ENCODE data around the gene STAP1.
"Not testable (repeated sequence)": the region's sequence is repeated elsewhere in the genome, so short reads cannot be mapped to it uniquely, and the experiment has no call there.

The STAP1 gene

GRCh38 chr4:67558493-67558892 is at the start of gene STAP1:
TSS of gene STAP1 (plus strand) at chr4:67558727. CDS start at chr4:67558810, 83 bp downstream.
- H3K4me3 ChIP-seq (ENCODE audit: low read length): no peak within 1 kb of the TSS
- H3K9me3 ChIP-seq (ENCODE audit: control insufficient read depth, low read length): no peaks in the 10 kb centered on the region
- H3K4me1 ChIP-seq (ENCODE audit: control insufficient read depth, insufficient read depth, low read length): no peaks in the 10 kb centered on the region
- no peaks in the 10 kb centered on the region for H3K36me3 ChIP-seq (ENCODE audit: control insufficient read depth, insufficient read depth, low read length)
- H3K9ac ChIP-seq (ENCODE audit: low read length): no peak within 1 kb of the TSS
- H3K27me3 ChIP-seq (ENCODE audit: control insufficient read depth, insufficient read depth, low read length): no peaks in the 10 kb centered on the region

- H3K9me3 ChIP-seq (ENCODE audit: control insufficient read depth, low read length): no peaks in the 10 kb centered on the region
- no peaks in the 10 kb centered on the region for H3K4me1 ChIP-seq (ENCODE audit: control insufficient read depth, insufficient read depth, low read length)
- no peak overlapping the region for H3K4me3 ChIP-seq (ENCODE audit: low read length)
- H3K9ac ChIP-seq (ENCODE audit: low read length): no peak overlapping the region
- no peaks in the 10 kb centered on the region for H3K36me3 ChIP-seq (ENCODE audit: control insufficient read depth, insufficient read depth, low read length)
- no peaks in the 10 kb centered on the region for H3K27me3 ChIP-seq (ENCODE audit: control insufficient read depth, insufficient read depth, low read length)
Observed at GRCh38 chr4:67512501-67512900, 46.0 kb upstream of the STAP1 start.

DNA sequence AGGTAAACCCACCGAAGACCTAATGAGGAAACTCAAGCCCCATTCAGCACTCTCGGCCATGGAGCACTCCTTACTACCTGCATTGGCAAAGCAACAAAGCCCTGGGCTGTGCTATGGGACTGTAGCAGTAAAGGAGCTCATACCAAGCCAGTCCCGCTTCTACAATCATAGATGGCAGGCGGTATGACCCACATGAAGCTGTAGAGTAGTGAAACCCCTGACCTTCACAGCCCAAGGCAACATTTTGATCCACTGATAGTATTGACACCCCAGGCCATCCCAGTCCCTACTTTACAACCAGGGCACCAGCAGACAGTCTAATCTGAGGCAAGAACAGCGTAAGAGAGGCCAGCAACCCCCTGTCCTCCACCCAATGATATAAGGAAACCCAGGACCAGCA is 38.4 kb upstream of the STAP1 start:
- Histone ChIP-seq H3K4me1 (ENCODE audit: control insufficient read depth, insufficient read depth, low read length) (peaks cover 13% of the 10 kb centered on the region), H3K9me3 (ENCODE audit: control insufficient read depth, low read length) (no peaks in the 10 kb centered on the region), H3K36me3 (ENCODE audit: control insufficient read depth, insufficient read depth, low read length) (no peaks in the 10 kb centered on the region), H3K27me3 (ENCODE audit: control insufficient read depth, insufficient read depth, low read length) (no peaks in the 10 kb centered on the region), H3K4me3 (ENCODE audit: low read length) (no peak overlapping the region), H3K9ac (ENCODE audit: low read length) (no peak overlapping the region)

DNA sequence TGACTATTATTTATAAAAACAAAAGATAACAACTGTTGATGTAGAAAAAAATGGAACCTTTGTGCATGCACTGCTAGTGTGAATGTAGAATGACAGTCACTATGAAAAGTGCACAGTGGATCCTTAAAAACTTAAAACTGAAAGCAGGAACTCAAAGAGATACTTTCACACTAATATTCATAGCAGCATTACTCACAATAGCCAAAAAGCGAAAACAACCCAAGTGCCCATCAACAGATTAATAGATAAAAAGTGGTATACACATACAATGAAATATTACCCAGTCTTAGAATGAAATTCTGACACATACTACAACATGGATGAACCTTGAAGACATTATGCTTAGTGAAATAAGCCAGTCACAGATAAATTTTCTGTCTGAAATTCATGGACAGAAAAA is 37.0 kb upstream of the STAP1 start:
- Histone ChIP-seq H3K9me3 (ENCODE audit: control insufficient read depth, low read length) (no peaks in the 10 kb centered on the region), H3K4me1 (ENCODE audit: control insufficient read depth, insufficient read depth, low read length) (peaks cover 13% of the 10 kb centered on the region), H3K9ac (ENCODE audit: low read length) (no peak overlapping the region), H3K27me3 (ENCODE audit: control insufficient read depth, insufficient read depth, low read length) (no peaks in the 10 kb centered on the region), H3K4me3 (ENCODE audit: low read length) (no peak overlapping the region), H3K36me3 (ENCODE audit: control insufficient read depth, insufficient read depth, low read length) (no peaks in the 10 kb centered on the region)

DNA sequence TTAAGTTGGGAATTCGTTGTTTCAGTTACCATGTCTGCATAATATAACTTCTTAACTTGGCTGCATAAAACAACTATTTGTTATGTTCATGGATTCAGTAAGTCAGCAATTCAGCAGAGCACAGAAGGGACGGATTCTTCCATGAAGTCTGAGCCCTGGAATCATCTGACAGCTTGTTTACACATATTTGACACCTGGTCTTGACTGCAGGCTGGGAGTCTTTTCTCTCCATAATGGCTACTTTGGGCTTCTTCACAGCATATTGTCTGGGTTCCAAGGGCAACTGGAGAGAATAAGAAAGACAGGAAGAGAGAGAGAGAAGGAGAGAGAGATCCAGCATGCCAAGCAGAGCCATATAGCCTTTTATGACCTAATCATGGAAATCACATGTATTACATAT is 36.3 kb upstream of the STAP1 start:
- no peak overlapping the region for H3K9ac ChIP-seq (ENCODE audit: low read length)
- no peaks in the 10 kb centered on the region for H3K9me3 ChIP-seq (ENCODE audit: control insufficient read depth, low read length)
- no peak overlapping the region for H3K4me3 ChIP-seq (ENCODE audit: low read length)
- H3K36me3 ChIP-seq (ENCODE audit: control insufficient read depth, insufficient read depth, low read length): no peaks in the 10 kb centered on the region
- H3K4me1 ChIP-seq (ENCODE audit: control insufficient read depth, insufficient read depth, low read length): peaks cover 13% of the 10 kb centered on the region
- H3K27me3 ChIP-seq (ENCODE audit: control insufficient read depth, insufficient read depth, low read length): no peaks in the 10 kb centered on the region

- Histone ChIP-seq H3K4me3 (ENCODE audit: low read length) (no peak overlapping the region), H3K9me3 (ENCODE audit: control insufficient read depth, low read length) (no peaks in the 10 kb centered on the region), H3K27me3 (ENCODE audit: control insufficient read depth, insufficient read depth, low read length) (no peaks in the 10 kb centered on the region)
Observed at GRCh38 chr4:67522851-67523671, 35.5 kb upstream of the STAP1 start.

GRCh38 chr4:67524140-67524539 is 34.4 kb upstream of the STAP1 start:
- H3K36me3 ChIP-seq (ENCODE audit: control insufficient read depth, insufficient read depth, low read length); H3K9ac ChIP-seq (ENCODE audit: low read length); H3K9me3 ChIP-seq (ENCODE audit: control insufficient read depth, low read length); H3K27me3 ChIP-seq (ENCODE audit: control insufficient read depth, insufficient read depth, low read length); H3K4me3 ChIP-seq (ENCODE audit: low read length): not testable (repeated sequence)
- peaks cover 13% of the 10 kb centered on the region for H3K4me1 ChIP-seq (ENCODE audit: control insufficient read depth, insufficient read depth, low read length)

More at GRCh38 chr4:67522851-67523671, 35.5 kb upstream of the STAP1 start:
- no peaks in the 10 kb centered on the region for H3K36me3 ChIP-seq (ENCODE audit: control insufficient read depth, insufficient read depth, low read length)
- H3K9ac ChIP-seq (ENCODE audit: low read length): no peak overlapping the region
- H3K4me1 ChIP-seq (ENCODE audit: control insufficient read depth, insufficient read depth, low read length): peaks cover 13% of the 10 kb centered on the region

DNA sequence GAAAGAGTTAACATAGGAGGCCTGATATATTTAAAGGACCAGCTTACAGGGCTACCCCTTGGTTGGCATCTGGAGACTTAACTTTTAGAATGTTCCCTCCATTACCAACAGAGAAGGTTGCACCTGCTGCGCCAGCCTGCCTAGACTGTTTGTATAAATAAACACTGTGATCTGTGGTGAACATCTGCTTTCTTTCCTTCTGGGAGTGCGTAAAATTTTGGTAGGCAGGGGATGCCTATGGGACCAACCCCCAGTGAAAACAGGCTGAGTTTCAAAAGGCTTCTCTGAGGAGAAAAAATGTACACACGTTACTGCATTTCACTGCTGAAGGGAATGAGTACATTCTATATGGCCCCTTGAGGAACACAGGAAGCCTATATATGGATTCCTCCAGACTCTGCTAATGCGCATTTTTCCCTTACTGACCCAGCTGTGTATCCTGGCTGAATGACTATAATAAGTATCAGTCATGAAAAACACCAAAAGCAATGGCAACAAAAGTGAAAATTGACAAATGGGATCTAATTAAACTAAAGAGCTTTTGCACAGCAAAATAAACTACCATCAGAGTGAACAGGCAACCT is 27.1 kb upstream of the STAP1 start:
- Histone ChIP-seq H3K36me3 (ENCODE audit: control insufficient read depth, insufficient read depth, low read length) (no peaks in the 10 kb centered on the region), H3K4me3 (ENCODE audit: low read length) (no peak overlapping the region), H3K4me1 (ENCODE audit: control insufficient read depth, insufficient read depth, low read length) (no peaks in the 10 kb centered on the region), H3K9me3 (ENCODE audit: control insufficient read depth, low read length) (no peaks in the 10 kb centered on the region), H3K27me3 (ENCODE audit: control insufficient read depth, insufficient read depth, low read length) (no peaks in the 10 kb centered on the region), H3K9ac (ENCODE audit: low read length) (no peak overlapping the region)

DNA sequence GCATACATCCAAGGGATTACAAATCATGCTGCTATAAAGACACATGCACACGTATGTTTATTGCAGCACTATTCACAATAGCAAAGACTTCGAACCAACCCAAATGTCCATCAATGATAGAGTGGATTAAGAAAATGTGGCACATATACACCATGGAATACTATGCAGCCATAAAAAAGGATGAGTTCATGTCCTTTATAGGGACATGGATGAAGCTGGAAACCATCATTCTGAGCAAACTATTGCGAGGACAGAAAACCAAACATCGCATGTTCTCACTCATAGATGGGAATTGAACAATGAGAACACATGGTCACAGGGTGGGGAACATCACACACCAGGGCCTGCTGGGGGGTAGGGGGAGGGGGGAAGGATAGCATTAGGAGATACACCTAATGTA is 26.1 kb upstream of the STAP1 start:
- H3K9ac ChIP-seq (ENCODE audit: low read length); H3K4me1 ChIP-seq (ENCODE audit: control insufficient read depth, insufficient read depth, low read length); H3K36me3 ChIP-seq (ENCODE audit: control insufficient read depth, insufficient read depth, low read length); H3K4me3 ChIP-seq (ENCODE audit: low read length); H3K27me3 ChIP-seq (ENCODE audit: control insufficient read depth, insufficient read depth, low read length); H3K9me3 ChIP-seq (ENCODE audit: control insufficient read depth, low read length): not testable (repeated sequence)

DNA sequence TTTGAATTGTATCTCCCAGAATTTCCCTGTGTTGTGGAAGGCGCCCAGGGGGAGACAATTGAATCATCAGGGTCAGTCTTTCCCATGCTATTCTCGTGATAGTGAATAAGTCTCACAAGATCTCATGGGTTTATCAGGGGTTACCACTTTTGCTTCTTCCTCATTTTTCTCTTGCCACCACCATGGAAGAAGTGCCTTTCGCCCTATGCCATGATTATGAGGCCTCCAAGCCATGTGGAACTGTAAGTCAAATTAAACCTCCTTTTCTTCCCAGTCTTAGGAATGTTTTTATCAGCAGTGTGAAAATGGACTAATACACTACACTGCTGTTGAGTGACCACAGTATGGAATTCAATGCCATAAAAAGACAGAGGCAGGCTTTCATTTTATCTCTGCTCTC is 25.4 kb upstream of the STAP1 start:
- Histone ChIP-seq H3K9ac (ENCODE audit: low read length) (no peak overlapping the region), H3K36me3 (ENCODE audit: control insufficient read depth, insufficient read depth, low read length) (no peaks in the 10 kb centered on the region), H3K4me3 (ENCODE audit: low read length) (no peak overlapping the region), H3K4me1 (ENCODE audit: control insufficient read depth, insufficient read depth, low read length) (no peaks in the 10 kb centered on the region), H3K9me3 (ENCODE audit: control insufficient read depth, low read length) (no peaks in the 10 kb centered on the region), H3K27me3 (ENCODE audit: control insufficient read depth, insufficient read depth, low read length) (no peaks in the 10 kb centered on the region)

GRCh38 chr4:67535280-67535840 is 23.2 kb upstream of the STAP1 start:
- Histone ChIP-seq H3K4me1 (ENCODE audit: control insufficient read depth, insufficient read depth, low read length) (no peaks in the 10 kb centered on the region), H3K36me3 (ENCODE audit: control insufficient read depth, insufficient read depth, low read length) (no peaks in the 10 kb centered on the region), H3K9ac (ENCODE audit: low read length) (no peak overlapping the region), H3K4me3 (ENCODE audit: low read length) (no peak overlapping the region), H3K9me3 (ENCODE audit: control insufficient read depth, low read length) (no peaks in the 10 kb centered on the region), H3K27me3 (ENCODE audit: control insufficient read depth, insufficient read depth, low read length) (no peaks in the 10 kb centered on the region)

GRCh38 chr4:67539830-67540229 is 18.7 kb upstream of the STAP1 start:
- H3K27me3 ChIP-seq (ENCODE audit: control insufficient read depth, insufficient read depth, low read length): no peaks in the 10 kb centered on the region
- H3K9me3 ChIP-seq (ENCODE audit: control insufficient read depth, low read length): no peaks in the 10 kb centered on the region
- no peak overlapping the region for H3K9ac ChIP-seq (ENCODE audit: low read length)
- no peaks in the 10 kb centered on the region for H3K36me3 ChIP-seq (ENCODE audit: control insufficient read depth, insufficient read depth, low read length)
- H3K4me3 ChIP-seq (ENCODE audit: low read length): no peak overlapping the region
- no peaks in the 10 kb centered on the region for H3K4me1 ChIP-seq (ENCODE audit: control insufficient read depth, insufficient read depth, low read length)
